Sigmoid colon (tissue), 4 donors: Measurements from ENCODE around the gene KLHL26.

Experiments
- POLR2AphosphoS5 ChIP-seq, 4 donors: sonication (generic); formaldehyde crosslinking; IDR thresholded peaks; one replicate each; pipeline ENCODE4 v1.6.1; 2017; ENCODE audit warnings: antibody characterized with exemption in 4 of 4
- TF ChIP-seq, protein P1 (sequence below), 4 experiments: fragments of 450-650 bp in 3 of 4; fragments of 200-600 bp in 1 of 4; IDR thresholded peaks; one replicate each; pipeline ENCODE4 v1.5.1; 2016 to 2019; ENCODE audit warnings: antibody characterized with exemption in 4 of 4, mild to moderate bottlenecking in 3 of 4, moderate library complexity in 2 of 4

DNA sequence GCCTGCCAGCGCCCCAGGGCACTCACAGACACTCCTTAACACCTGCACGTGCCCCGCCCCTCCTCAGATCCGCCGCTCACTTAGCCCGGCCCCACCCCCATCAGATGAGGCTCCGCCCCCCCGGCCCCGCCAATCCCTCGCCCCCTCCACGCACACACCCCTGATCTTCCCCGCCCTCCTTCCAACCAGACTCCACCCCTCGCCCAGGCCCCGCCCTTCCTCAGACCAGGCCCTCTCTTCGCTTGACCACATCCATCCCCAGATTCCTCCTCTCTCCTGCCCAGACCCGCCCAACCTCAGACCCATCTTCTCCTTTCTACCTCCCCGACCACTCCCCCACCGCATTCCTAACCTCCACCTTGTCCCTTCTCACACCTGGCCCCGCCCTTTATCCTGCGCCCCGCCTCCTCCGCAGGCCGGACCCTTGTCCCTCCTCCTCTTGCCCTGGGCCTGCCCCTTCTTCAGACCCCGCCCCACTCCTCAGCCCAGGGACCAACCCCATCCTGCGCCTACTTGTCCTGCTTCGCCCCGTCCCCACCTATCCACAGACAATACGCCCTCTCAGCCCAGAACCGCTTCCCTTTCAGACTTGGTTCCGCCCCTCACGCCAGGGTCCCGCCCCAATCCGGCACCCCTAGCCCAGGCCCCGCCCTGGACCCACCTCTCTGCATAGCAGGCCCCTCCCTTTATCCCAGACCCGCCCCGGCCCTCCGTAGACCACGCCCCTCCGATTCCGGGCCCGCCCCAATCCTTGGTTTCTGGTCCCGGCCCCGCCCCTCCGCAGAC is 452 bp upstream of the KLHL26 start:
- TF ChIP-seq POLR2AphosphoS5 (IDR thresholded peaks at IDR 0.05) = no peak
- TF ChIP-seq, protein P1, sequence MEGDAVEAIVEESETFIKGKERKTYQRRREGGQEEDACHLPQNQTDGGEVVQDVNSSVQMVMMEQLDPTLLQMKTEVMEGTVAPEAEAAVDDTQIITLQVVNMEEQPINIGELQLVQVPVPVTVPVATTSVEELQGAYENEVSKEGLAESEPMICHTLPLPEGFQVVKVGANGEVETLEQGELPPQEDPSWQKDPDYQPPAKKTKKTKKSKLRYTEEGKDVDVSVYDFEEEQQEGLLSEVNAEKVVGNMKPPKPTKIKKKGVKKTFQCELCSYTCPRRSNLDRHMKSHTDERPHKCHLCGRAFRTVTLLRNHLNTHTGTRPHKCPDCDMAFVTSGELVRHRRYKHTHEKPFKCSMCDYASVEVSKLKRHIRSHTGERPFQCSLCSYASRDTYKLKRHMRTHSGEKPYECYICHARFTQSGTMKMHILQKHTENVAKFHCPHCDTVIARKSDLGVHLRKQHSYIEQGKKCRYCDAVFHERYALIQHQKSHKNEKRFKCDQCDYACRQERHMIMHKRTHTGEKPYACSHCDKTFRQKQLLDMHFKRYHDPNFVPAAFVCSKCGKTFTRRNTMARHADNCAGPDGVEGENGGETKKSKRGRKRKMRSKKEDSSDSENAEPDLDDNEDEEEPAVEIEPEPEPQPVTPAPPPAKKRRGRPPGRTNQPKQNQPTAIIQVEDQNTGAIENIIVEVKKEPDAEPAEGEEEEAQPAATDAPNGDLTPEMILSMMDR (IDR thresholded peaks at IDR 0.05) = no peak
